WTC11 (cell line): ENCODE data around the gene ZBTB44. TPM values are rescaled to one million over a fixed set of nuclear protein-coding genes. Genes with fewer than 3 reads are reported as not detected.

Source experiments
- ATAC-seq: fragments of 200-7000 bp; cut with Tn5 transposase; 2 replicates; pipeline ENCODE4 v1.10.0; 2021; ENCODE audit warnings: mild to moderate bottlenecking, moderate library complexity
- CTCF ChIA-PET: fragments of 300-600 bp; sonication (Branson Sonifier 250); formaldehyde crosslinking; loops from one replicate; lab custom pipeline; 2021; ENCODE audit warnings: antibody characterized with exemption; lab: Charles Lee
- POLR2A ChIA-PET: fragments of 350-600 bp; sonication (Branson Sonifier 250); formaldehyde crosslinking; loops from one replicate; lab custom pipeline; 2021; ENCODE audit warnings: antibody characterized with exemption; lab: Charles Lee
- DNase-seq: peaks from one replicate; pipeline ENCODE4 v3.0.0; 2021; ENCODE audit warnings: low spot score
- H3K27ac Mint-ChIP-seq: 2 replicates; pipeline ENCODE4 v1.8.0; 2021; ENCODE audit warnings: mixed read lengths
- H3K27me3 Mint-ChIP-seq: 2 replicates; pipeline ENCODE4 v1.8.0; 2021; ENCODE audit warnings: low read depth, mild to moderate bottlenecking, moderate library complexity, mixed read lengths
- H3K36me3 Mint-ChIP-seq: 2 replicates; pipeline ENCODE4 v1.8.0; 2021; ENCODE audit warnings: mixed read lengths
- H3K4me1 Mint-ChIP-seq: 2 replicates; pipeline ENCODE4 v1.8.0; 2022; ENCODE audit warnings: mixed read lengths
- H3K4me3 Mint-ChIP-seq: 2 replicates; pipeline ENCODE4 v1.8.0; 2021; ENCODE audit warnings: mild to moderate bottlenecking, moderate library complexity, mixed read lengths
- H3K9me3 Mint-ChIP-seq: 2 replicates; pipeline ENCODE4 v1.8.0; 2021; ENCODE audit warnings: mixed read lengths
- ATF1 ChIP-seq: sonication (generic); formaldehyde crosslinking; IDR thresholded peaks from 2 replicates; pipeline ENCODE4 v1.8.1; 2023; ENCODE audit warnings: mild to moderate bottlenecking, moderate library complexity, missing genetic modification reagents
- CBFB ChIP-seq: sonication (generic); formaldehyde crosslinking; IDR thresholded peaks from 2 replicates; pipeline ENCODE4 v1.8.1; 2022; ENCODE audit warnings: mild to moderate bottlenecking, low read depth, missing genetic modification reagents
- CREM ChIP-seq: sonication (generic); formaldehyde crosslinking; IDR thresholded peaks from 2 replicates; pipeline ENCODE4 v1.8.1; 2022; ENCODE audit warnings: mild to moderate bottlenecking, missing genetic modification reagents, moderate library complexity
- EMX1 ChIP-seq: fragments of 250-450 bp; sonication (Bioruptor Pico); IDR thresholded peaks from 2 replicates; pipeline ENCODE4 v1.8.0; 2021; ENCODE audit warnings: mild to moderate bottlenecking
- FOXJ3 ChIP-seq: sonication (generic); formaldehyde crosslinking; IDR thresholded peaks from 2 replicates; pipeline ENCODE4 v1.9.0; 2021; ENCODE audit warnings: missing genetic modification reagents, mild to moderate bottlenecking, borderline replicate concordance
- MYBL2 ChIP-seq: sonication (generic); formaldehyde crosslinking; IDR thresholded peaks from 2 replicates; pipeline ENCODE4 v1.8.1; 2023; ENCODE audit warnings: mild to moderate bottlenecking, moderate library complexity, missing genetic modification reagents
- NR1H2 ChIP-seq: sonication (generic); formaldehyde crosslinking; IDR thresholded peaks from 2 replicates; pipeline ENCODE4 v1.9.0; 2021; ENCODE audit warnings: mild to moderate bottlenecking, moderate library complexity, missing genetic modification reagents
- NR2C2 ChIP-seq: sonication (generic); formaldehyde crosslinking; IDR thresholded peaks from 2 replicates; pipeline ENCODE4 v1.8.0; 2022; ENCODE audit warnings: mild to moderate bottlenecking, missing genetic modification reagents
- OVOL2 ChIP-seq: fragments of 250-450 bp; sonication (Bioruptor Pico); IDR thresholded peaks from 2 replicates; pipeline ENCODE4 v1.9.0; 2021; ENCODE audit warnings: mild to moderate bottlenecking, borderline replicate concordance
- TP53 ChIP-seq: sonication (generic); formaldehyde crosslinking; IDR thresholded peaks from 2 replicates; pipeline ENCODE4 v1.8.1; 2023; ENCODE audit warnings: mild to moderate bottlenecking, missing genetic modification reagents
- ZNF138 ChIP-seq: sonication (generic); formaldehyde crosslinking; conservative IDR thresholded peaks from 2 replicates; pipeline ENCODE4 v1.8.1; 2022; ENCODE audit warnings: mild to moderate bottlenecking, moderate library complexity, missing genetic modification reagents
- total RNA-seq: library from RNA; stranded (reverse); gene quantifications from 3 replicates; pipeline ENCODE4 v1.2.3, GENCODE V29; 2021
- TF ChIP-seq, protein P1 (sequence below): sonication (generic); formaldehyde crosslinking; IDR thresholded peaks from 2 replicates; pipeline ENCODE4 v1.8.1; 2022; ENCODE audit warnings: mild to moderate bottlenecking, moderate library complexity, missing genetic modification reagents
- TF ChIP-seq, protein P2 (sequence below): sonication (generic); formaldehyde crosslinking; IDR thresholded peaks from 2 replicates; pipeline ENCODE4 v1.8.0; 2022; ENCODE audit warnings: mild to moderate bottlenecking, missing genetic modification reagents
- TF ChIP-seq, protein P3 (sequence below): sonication (generic); formaldehyde crosslinking; conservative IDR thresholded peaks from 2 replicates; pipeline ENCODE4 v1.8.1; 2023; ENCODE audit warnings: mild to moderate bottlenecking, low read depth, missing genetic modification reagents, moderate library complexity
- TF ChIP-seq, protein P4 (sequence below): sonication (generic); formaldehyde crosslinking; IDR thresholded peaks from 2 replicates; pipeline ENCODE4 v1.8.0; 2023; ENCODE audit warnings: missing genetic modification reagents
- TF ChIP-seq, protein P5 (sequence below): sonication (generic); formaldehyde crosslinking; IDR thresholded peaks from 2 replicates; pipeline ENCODE4 v1.8.1; 2022; ENCODE audit warnings: missing genetic modification reagents, borderline replicate concordance
- TF ChIP-seq, protein P6 (sequence below): sonication (generic); formaldehyde crosslinking; IDR thresholded peaks from 2 replicates; pipeline ENCODE4 v1.8.1; 2023; ENCODE audit warnings: mild to moderate bottlenecking, missing genetic modification reagents
- TF ChIP-seq, protein P7 (sequence below): sonication (generic); formaldehyde crosslinking; IDR thresholded peaks from 2 replicates; pipeline ENCODE4 v1.8.1; 2022; ENCODE audit warnings: low read depth, missing genetic modification reagents, borderline replicate concordance
- TF ChIP-seq, protein P8 (sequence below): sonication (generic); formaldehyde crosslinking; IDR thresholded peaks from 2 replicates; pipeline ENCODE4 v1.8.0; 2022; ENCODE audit warnings: mild to moderate bottlenecking, missing genetic modification reagents

The ZBTB44 gene
- total RNA-seq, 1 experiment from 2014 or later: 107 TPM

DNA sequence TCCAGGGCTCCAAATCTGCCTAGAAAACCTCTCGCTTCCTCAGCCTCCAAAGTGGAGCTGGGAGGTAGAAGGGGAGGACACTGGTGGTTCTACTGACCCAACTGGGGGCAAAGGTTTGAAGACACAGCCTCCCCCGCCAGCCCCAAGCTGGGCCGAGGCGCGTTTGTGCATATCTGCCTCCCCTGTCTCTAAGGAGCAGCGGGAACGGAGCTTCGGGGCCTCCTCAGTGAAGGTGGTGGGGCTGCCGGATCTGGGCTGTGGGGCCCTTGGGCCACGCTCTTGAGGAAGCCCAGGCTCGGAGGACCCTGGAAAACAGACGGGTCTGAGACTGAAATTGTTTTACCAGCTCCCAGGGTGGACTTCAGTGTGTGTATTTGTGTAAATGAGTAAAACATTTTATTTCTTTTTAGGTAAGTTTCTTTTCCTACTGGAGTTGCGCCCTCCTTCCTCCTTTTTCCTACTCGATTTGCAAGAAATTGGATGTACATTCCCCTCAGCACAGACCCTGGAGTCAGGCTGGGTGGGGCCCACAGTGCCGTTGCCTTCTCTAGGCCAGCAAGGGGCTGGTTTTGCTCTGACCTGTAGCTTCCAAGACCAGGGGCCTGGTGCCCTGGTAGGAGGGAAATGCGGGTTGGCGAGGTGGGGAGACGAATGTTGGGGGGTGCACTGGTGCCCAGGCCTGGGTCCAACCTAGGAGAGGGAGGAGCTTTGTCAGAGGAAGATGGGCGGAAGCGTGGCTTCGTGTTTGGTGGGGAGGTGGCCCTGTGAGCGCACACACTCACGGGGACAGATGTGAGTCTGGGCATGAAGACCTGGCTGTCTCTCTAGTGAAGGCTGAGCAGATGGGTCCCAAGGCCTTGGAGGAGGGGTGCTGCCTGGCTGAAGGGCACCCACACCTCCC, 104.5 kb downstream of the ZBTB44 start (continued):
- TF ChIP-seq, protein P1, sequence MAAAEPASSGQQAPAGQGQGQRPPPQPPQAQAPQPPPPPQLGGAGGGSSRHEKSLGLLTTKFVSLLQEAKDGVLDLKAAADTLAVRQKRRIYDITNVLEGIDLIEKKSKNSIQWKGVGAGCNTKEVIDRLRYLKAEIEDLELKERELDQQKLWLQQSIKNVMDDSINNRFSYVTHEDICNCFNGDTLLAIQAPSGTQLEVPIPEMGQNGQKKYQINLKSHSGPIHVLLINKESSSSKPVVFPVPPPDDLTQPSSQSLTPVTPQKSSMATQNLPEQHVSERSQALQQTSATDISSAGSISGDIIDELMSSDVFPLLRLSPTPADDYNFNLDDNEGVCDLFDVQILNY (CRISPR knock-in tag): no peak
- no peak for TF ChIP-seq CBFB
- TF ChIP-seq, protein P2, sequence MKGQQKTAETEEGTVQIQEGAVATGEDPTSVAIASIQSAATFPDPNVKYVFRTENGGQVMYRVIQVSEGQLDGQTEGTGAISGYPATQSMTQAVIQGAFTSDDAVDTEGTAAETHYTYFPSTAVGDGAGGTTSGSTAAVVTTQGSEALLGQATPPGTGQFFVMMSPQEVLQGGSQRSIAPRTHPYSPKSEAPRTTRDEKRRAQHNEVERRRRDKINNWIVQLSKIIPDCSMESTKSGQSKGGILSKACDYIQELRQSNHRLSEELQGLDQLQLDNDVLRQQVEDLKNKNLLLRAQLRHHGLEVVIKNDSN (CRISPR knock-in tag): no peak
- TF ChIP-seq, all 79 proteins: peak for 0

DNA sequence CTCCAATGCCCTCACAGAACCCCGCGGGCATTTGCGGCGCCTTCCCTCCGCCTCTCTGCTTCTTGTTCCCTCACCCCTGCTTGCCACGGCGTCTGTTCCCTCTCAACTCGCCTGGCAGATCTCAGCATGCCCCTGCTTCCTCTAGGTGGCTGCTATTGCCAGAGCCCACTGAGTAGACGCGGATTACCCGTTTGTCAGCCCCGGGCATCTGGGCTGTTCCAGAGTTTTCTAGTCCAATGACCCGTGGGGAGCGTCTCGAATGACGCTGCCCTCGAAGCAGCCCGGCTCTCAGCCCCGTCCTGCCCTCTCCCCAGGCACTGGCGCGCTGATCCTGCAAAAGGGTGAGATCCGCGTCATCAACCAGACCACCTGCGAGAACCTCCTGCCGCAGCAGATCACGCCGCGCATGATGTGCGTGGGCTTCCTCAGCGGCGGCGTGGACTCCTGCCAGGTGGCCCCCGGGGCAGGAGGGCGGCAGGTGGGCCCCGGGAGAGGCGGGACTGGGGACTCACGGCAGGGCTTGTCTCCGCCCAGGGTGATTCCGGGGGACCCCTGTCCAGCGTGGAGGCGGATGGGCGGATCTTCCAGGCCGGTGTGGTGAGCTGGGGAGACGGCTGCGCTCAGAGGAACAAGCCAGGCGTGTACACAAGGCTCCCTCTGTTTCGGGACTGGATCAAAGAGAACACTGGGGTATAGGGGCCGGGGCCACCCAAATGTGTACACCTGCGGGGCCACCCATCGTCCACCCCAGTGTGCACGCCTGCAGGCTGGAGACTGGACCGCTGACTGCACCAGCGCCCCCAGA, 105.4 kb downstream of the ZBTB44 start:
- ChIA-PET POLR2A (no interaction called here), CTCF (interaction anchor here (1.1 kb wide), 1 partner anchor 653 kb away, joined by 3 read pairs; no protein-coding TSS in a partner anchor)
- Mint-ChIP-seq H3K27ac (peak overlapping the region; percentile 57; the same call in 1 of the 2 replicates), H3K27me3 (no peaks in the 10 kb centered on the region), H3K4me3 (no peak overlapping the region), H3K36me3 (peaks cover 2% of the 10 kb centered on the region; the same call in 1 of the 2 replicates), H3K4me1 (peaks cover 6% of the 10 kb centered on the region), H3K9me3 (no peaks in the 10 kb centered on the region)
- DNase-seq (peak; percentile 9), ATAC-seq (no peak)
- TF ChIP-seq, protein P3, sequence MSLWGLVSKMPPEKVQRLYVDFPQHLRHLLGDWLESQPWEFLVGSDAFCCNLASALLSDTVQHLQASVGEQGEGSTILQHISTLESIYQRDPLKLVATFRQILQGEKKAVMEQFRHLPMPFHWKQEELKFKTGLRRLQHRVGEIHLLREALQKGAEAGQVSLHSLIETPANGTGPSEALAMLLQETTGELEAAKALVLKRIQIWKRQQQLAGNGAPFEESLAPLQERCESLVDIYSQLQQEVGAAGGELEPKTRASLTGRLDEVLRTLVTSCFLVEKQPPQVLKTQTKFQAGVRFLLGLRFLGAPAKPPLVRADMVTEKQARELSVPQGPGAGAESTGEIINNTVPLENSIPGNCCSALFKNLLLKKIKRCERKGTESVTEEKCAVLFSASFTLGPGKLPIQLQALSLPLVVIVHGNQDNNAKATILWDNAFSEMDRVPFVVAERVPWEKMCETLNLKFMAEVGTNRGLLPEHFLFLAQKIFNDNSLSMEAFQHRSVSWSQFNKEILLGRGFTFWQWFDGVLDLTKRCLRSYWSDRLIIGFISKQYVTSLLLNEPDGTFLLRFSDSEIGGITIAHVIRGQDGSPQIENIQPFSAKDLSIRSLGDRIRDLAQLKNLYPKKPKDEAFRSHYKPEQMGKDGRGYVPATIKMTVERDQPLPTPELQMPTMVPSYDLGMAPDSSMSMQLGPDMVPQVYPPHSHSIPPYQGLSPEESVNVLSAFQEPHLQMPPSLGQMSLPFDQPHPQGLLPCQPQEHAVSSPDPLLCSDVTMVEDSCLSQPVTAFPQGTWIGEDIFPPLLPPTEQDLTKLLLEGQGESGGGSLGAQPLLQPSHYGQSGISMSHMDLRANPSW (CRISPR knock-in tag): no peak
- no peak for TF ChIP-seq OVOL2 (CRISPR knock-in tag)
- no peak for TF ChIP-seq ZNF138
- no peak for TF ChIP-seq TP53 (CRISPR knock-in tag)
- TF ChIP-seq NR2C2 (CRISPR knock-in tag): no peak
- TF ChIP-seq FOXJ3 (CRISPR knock-in tag): no peak
- TF ChIP-seq EMX1: no peak
- TF ChIP-seq, protein P4, sequence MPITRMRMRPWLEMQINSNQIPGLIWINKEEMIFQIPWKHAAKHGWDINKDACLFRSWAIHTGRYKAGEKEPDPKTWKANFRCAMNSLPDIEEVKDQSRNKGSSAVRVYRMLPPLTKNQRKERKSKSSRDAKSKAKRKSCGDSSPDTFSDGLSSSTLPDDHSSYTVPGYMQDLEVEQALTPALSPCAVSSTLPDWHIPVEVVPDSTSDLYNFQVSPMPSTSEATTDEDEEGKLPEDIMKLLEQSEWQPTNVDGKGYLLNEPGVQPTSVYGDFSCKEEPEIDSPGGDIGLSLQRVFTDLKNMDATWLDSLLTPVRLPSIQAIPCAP (CRISPR knock-in tag): no peak
- TF ChIP-seq, protein P5, sequence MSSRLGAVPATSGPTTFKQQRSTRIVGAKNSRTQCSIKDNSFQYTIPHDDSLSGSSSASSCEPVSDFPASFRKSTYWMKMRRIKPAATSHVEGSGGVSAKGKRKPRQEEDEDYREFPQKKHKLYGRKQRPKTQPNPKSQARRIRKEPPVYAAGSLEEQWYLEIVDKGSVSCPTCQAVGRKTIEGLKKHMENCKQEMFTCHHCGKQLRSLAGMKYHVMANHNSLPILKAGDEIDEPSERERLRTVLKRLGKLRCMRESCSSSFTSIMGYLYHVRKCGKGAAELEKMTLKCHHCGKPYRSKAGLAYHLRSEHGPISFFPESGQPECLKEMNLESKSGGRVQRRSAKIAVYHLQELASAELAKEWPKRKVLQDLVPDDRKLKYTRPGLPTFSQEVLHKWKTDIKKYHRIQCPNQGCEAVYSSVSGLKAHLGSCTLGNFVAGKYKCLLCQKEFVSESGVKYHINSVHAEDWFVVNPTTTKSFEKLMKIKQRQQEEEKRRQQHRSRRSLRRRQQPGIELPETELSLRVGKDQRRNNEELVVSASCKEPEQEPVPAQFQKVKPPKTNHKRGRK (CRISPR knock-in tag): no peak
- TF ChIP-seq, protein P6, sequence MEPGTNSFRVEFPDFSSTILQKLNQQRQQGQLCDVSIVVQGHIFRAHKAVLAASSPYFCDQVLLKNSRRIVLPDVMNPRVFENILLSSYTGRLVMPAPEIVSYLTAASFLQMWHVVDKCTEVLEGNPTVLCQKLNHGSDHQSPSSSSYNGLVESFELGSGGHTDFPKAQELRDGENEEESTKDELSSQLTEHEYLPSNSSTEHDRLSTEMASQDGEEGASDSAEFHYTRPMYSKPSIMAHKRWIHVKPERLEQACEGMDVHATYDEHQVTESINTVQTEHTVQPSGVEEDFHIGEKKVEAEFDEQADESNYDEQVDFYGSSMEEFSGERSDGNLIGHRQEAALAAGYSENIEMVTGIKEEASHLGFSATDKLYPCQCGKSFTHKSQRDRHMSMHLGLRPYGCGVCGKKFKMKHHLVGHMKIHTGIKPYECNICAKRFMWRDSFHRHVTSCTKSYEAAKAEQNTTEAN (CRISPR knock-in tag): no peak
- TF ChIP-seq, protein P7, sequence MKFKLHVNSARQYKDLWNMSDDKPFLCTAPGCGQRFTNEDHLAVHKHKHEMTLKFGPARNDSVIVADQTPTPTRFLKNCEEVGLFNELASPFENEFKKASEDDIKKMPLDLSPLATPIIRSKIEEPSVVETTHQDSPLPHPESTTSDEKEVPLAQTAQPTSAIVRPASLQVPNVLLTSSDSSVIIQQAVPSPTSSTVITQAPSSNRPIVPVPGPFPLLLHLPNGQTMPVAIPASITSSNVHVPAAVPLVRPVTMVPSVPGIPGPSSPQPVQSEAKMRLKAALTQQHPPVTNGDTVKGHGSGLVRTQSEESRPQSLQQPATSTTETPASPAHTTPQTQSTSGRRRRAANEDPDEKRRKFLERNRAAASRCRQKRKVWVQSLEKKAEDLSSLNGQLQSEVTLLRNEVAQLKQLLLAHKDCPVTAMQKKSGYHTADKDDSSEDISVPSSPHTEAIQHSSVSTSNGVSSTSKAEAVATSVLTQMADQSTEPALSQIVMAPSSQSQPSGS (CRISPR knock-in tag): no peak
- no peak for TF ChIP-seq NR1H2 (CRISPR knock-in tag)
- TF ChIP-seq MYBL2 (CRISPR knock-in tag): no peak
- TF ChIP-seq, protein P2 (CRISPR knock-in tag): no peak
- TF ChIP-seq, protein P8, sequence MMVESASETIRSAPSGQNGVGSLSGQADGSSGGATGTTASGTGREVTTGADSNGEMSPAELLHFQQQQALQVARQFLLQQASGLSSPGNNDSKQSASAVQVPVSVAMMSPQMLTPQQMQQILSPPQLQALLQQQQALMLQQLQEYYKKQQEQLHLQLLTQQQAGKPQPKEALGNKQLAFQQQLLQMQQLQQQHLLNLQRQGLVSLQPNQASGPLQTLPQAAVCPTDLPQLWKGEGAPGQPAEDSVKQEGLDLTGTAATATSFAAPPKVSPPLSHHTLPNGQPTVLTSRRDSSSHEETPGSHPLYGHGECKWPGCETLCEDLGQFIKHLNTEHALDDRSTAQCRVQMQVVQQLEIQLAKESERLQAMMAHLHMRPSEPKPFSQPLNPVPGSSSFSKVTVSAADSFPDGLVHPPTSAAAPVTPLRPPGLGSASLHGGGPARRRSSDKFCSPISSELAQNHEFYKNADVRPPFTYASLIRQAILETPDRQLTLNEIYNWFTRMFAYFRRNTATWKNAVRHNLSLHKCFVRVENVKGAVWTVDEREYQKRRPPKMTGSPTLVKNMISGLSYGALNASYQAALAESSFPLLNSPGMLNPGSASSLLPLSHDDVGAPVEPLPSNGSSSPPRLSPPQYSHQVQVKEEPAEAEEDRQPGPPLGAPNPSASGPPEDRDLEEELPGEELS (CRISPR knock-in tag): no peak
- TF ChIP-seq CREM: no peak
- TF ChIP-seq ATF1: no peak
